Measurements from ENCODE around the gene APOBEC2. TPM values are rescaled to one million over a fixed set of nuclear protein-coding genes. Genes with fewer than 3 reads are reported as not detected.
A peak's percentile ranks its signal among the peaks of the same experiment; 100 is the strongest.

APOBEC2 gene
- total and polyA plus RNA-seq, 9 of the 15 experiments (the other 6 are each of a cell fraction or from before 2014, with no cell fraction given): 0.25 to 1.6 TPM; not detected in 7

- TF ChIP-seq, protein P1, sequence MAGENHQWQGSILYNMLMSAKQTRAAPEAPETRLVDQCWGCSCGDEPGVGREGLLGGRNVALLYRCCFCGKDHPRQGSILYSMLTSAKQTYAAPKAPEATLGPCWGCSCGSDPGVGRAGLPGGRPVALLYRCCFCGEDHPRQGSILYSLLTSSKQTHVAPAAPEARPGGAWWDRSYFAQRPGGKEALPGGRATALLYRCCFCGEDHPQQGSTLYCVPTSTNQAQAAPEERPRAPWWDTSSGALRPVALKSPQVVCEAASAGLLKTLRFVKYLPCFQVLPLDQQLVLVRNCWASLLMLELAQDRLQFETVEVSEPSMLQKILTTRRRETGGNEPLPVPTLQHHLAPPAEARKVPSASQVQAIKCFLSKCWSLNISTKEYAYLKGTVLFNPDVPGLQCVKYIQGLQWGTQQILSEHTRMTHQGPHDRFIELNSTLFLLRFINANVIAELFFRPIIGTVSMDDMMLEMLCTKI (IDR thresholded peaks at IDR 0.05; ENCODE audit: partially characterized antibody): no peak
- TF ChIP-seq SMC3 (conservative IDR thresholded peaks at IDR 0.05; ENCODE audit: insufficient read depth, low read depth, low read length): no peak
- TF ChIP-seq TSC22D4 (tag; IDR thresholded peaks at IDR 0.05): no peak
- no peak for TF ChIP-seq TEAD2 (tag; IDR thresholded peaks at IDR 0.05)
- TF ChIP-seq RBM17 (IDR thresholded peaks at IDR 0.05; ENCODE audit: borderline replicate concordance, low read depth, low read length): no peak
- no peak for TF ChIP-seq GATAD2B (IDR thresholded peaks at IDR 0.05; ENCODE audit: borderline replicate concordance)
- TF ChIP-seq, protein P2, sequence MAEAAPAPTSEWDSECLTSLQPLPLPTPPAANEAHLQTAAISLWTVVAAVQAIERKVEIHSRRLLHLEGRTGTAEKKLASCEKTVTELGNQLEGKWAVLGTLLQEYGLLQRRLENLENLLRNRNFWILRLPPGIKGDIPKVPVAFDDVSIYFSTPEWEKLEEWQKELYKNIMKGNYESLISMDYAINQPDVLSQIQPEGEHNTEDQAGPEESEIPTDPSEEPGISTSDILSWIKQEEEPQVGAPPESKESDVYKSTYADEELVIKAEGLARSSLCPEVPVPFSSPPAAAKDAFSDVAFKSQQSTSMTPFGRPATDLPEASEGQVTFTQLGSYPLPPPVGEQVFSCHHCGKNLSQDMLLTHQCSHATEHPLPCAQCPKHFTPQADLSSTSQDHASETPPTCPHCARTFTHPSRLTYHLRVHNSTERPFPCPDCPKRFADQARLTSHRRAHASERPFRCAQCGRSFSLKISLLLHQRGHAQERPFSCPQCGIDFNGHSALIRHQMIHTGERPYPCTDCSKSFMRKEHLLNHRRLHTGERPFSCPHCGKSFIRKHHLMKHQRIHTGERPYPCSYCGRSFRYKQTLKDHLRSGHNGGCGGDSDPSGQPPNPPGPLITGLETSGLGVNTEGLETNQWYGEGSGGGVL (CRISPR knock-in tag; IDR thresholded peaks at IDR 0.05): no peak
Measured at GRCh38 chr6:41098366-41098765, 45.4 kb downstream of the APOBEC2 start (continued).

GRCh38 chr6:41100871-41101287 is 47.9 kb downstream of the APOBEC2 start:
- Histone ChIP-seq H3K9me3 (replicated peaks; ENCODE audit: control insufficient read depth, insufficient read depth, low read depth, low read length) (no peaks in the 10 kb centered on the region), H4K20me1 (replicated peaks; ENCODE audit: control insufficient read depth, insufficient read depth, low read length) (no peaks in the 10 kb centered on the region), H3K27me3 (ENCODE audit: control insufficient read depth in 2 of 2, insufficient read depth in 2 of 2, low read length in 2 of 2) (no peaks in the 10 kb centered on the region), H3K9ac (ENCODE audit: insufficient read depth in 1 of 2, low read depth in 2 of 2, low read length in 2 of 2) (no peak overlapping the region), H3K79me2 (ENCODE audit: control insufficient read depth, insufficient read depth, low read length) (no peaks in the 10 kb centered on the region), H3K4me3 (no peak overlapping the region), H3K36me3 (ENCODE audit: control insufficient read depth, insufficient read depth, low read length) (peaks cover 46% of the 10 kb centered on the region), H3K9me1 (ENCODE audit: control insufficient read depth, insufficient read depth, low read length) (no peaks in the 10 kb centered on the region), H3K27ac (ENCODE audit: extremely low read depth, low read depth, low read length) (no peak overlapping the region), H3K4me1 (replicated peaks in 1 of 2; ENCODE audit: control insufficient read depth in 2 of 2, insufficient read depth in 2 of 2, low read length in 2 of 2) (no peaks in the 10 kb centered on the region), H3K4me2 (ENCODE audit: insufficient read depth, low read length) (no peak overlapping the region), H2AFZ (ENCODE audit: low read depth, low read length) (no peak overlapping the region)
- intact Hi-C loops (cut with micrococcal nuclease) (no loop called here), in situ Hi-C loops (cut with MboI) (no loop called here)
- POLR2A ChIA-PET: interaction anchor here (0.6 to 0.7 kb wide), 4 partner anchors 10 to 646 kb away, joined by 3 read pairs; no protein-coding TSS in a partner anchor
- TF ChIP-seq, protein P3, sequence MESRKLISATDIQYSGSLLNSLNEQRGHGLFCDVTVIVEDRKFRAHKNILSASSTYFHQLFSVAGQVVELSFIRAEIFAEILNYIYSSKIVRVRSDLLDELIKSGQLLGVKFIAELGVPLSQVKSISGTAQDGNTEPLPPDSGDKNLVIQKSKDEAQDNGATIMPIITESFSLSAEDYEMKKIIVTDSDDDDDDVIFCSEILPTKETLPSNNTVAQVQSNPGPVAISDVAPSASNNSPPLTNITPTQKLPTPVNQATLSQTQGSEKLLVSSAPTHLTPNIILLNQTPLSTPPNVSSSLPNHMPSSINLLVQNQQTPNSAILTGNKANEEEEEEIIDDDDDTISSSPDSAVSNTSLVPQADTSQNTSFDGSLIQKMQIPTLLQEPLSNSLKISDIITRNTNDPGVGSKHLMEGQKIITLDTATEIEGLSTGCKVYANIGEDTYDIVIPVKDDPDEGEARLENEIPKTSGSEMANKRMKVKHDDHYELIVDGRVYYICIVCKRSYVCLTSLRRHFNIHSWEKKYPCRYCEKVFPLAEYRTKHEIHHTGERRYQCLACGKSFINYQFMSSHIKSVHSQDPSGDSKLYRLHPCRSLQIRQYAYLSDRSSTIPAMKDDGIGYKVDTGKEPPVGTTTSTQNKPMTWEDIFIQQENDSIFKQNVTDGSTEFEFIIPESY (CRISPR knock-in tag; IDR thresholded peaks at IDR 0.05): peak; percentile 88
- TF ChIP-seq, protein P4, sequence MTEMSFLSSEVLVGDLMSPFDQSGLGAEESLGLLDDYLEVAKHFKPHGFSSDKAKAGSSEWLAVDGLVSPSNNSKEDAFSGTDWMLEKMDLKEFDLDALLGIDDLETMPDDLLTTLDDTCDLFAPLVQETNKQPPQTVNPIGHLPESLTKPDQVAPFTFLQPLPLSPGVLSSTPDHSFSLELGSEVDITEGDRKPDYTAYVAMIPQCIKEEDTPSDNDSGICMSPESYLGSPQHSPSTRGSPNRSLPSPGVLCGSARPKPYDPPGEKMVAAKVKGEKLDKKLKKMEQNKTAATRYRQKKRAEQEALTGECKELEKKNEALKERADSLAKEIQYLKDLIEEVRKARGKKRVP (CRISPR knock-in tag; IDR thresholded peaks at IDR 0.05): no peak
- TF ChIP-seq POLR2G (IDR thresholded peaks at IDR 0.05; ENCODE audit: low read depth, low read length) (peak; percentile 63), RBFOX2 (IDR thresholded peaks at IDR 0.05; ENCODE audit: low read depth, low read length) (peak; percentile 27; the same call in 1 of the 2 replicates), HEY1 (CRISPR knock-in tag; IDR thresholded peaks at IDR 0.05; ENCODE audit: borderline replicate concordance) (no peak)
- BruUV-seq (replicated peaks): no TSS peak
- ATAC-seq (no peak), DNase-seq (ENCODE audit: extremely low read depth in 1 of 4, low spot score in 3 of 4) (no peak), FAIRE-seq (no peak)
- WGBS (ENCODE audit: insufficient coverage, low coverage, missing lambda C conversion rate): 96% methylated on average over 35 of the region's 42 CpGs
- CTCF ChIA-PET (ENCODE audit: low intra/inter-chr PET ratio): no interaction called here

Measured in K562 (cell line).